GM10266 (cell line): Measurements from ENCODE around the gene ECT2.

Source experiments
- DNase-seq: peaks from one replicate; pipeline ENCODE4 v3.0.0; 2012; ENCODE audit errors: extremely low spot score
- TF ChIP-seq, protein P1 (sequence below): IDR thresholded peaks from 2 replicates; pipeline ENCODE4 v1.5.1; 2012; ENCODE audit warnings: mild to moderate bottlenecking, low read depth; ENCODE audit not compliant: control insufficient read depth, insufficient read depth; ENCODE audit errors: missing control alignments

ECT2 gene

GRCh38 chr3:172766718-172767405 is 16.3 kb downstream of the ECT2 start:
- TF ChIP-seq, protein P1, sequence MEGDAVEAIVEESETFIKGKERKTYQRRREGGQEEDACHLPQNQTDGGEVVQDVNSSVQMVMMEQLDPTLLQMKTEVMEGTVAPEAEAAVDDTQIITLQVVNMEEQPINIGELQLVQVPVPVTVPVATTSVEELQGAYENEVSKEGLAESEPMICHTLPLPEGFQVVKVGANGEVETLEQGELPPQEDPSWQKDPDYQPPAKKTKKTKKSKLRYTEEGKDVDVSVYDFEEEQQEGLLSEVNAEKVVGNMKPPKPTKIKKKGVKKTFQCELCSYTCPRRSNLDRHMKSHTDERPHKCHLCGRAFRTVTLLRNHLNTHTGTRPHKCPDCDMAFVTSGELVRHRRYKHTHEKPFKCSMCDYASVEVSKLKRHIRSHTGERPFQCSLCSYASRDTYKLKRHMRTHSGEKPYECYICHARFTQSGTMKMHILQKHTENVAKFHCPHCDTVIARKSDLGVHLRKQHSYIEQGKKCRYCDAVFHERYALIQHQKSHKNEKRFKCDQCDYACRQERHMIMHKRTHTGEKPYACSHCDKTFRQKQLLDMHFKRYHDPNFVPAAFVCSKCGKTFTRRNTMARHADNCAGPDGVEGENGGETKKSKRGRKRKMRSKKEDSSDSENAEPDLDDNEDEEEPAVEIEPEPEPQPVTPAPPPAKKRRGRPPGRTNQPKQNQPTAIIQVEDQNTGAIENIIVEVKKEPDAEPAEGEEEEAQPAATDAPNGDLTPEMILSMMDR, result no peak
- DNase-seq, result no peak

- DNase-seq, result no peak
- TF ChIP-seq, protein P1, result no peak
These were observed 19.9 kb downstream of the ECT2 start for GRCh38 chr3:172770382-172770781.

DNA sequence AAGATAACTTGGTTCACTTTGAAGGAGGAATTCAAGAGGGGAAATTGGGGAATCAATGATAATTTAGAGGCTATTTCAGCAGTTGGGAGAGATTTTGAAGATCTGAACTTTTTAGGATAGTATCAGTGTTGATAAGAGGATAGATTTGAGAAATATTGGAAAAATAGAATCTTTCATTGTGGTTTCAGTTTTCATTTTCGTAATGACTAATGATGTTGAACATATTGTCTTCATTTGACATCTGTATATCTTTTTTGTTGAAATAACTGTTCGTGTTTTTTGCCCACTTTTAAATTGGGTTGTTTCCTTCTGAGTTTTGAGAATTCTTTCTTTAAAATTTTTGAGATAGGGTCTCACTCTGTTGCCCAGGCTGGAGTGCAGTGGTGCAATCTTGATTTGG is 21.1 kb downstream of the ECT2 start:
- TF ChIP-seq, protein P1, result no peak
- DNase-seq, result no peak

GRCh38 chr3:172776049-172776717 is 25.7 kb downstream of the ECT2 start:
- TF ChIP-seq, protein P1, result no peak
- DNase-seq, result no peak

- DNase-seq, result no peak
- TF ChIP-seq, protein P1, result no peak
These were observed 27.4 kb downstream of the ECT2 start for GRCh38 chr3:172777901-172778300.

DNA sequence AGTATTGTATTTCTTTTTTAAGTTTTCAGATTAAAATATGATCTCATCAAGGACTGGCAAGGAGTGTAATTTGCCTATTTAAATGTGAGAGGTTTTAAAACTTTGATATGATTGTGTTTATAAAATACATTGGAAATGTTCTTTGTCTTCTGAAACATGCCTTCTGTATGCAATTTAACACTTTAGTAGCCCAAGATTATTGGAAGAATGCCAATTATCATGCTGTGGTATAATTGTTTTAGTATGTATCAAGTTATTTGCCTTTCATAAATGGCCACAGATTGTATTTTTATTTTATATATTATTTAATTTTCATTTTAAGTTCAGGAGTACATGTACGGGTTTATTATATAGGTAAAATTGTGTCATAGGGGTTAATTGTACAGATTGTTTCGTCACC is 31.7 kb downstream of the ECT2 start:
- TF ChIP-seq, protein P1, result no peak
- no peak for DNase-seq

GRCh38 chr3:172786036-172786435 is 35.5 kb downstream of the ECT2 start:
- no peak for DNase-seq
- TF ChIP-seq, protein P1, result no peak
